Measurements from ENCODE around the gene NEURL4.

NEURL4 gene

GRCh38 chr17:7281074-7281952, 47.8 kb downstream of the NEURL4 start, which contains the start of gene SLC2A4:
Gene SLC2A4 (plus strand): TSS chr17:7281718. CDS start chr17:7281935, 217 bp downstream.
- peak in 1 of 2 donors; percentile 57 for DNase-seq (ENCODE audit: low read depth in 2 of 2, low spot score in 1 of 2)

GRCh38 chr17:7280519-7281073, 48.5 kb downstream of the NEURL4 start:
- peak; percentile 61 to 71 for DNase-seq (ENCODE audit: low read depth in 2 of 2, low spot score in 1 of 2)

- DNase-seq (ENCODE audit: low read depth in 2 of 2, low spot score in 1 of 2) = no peak
These were observed 49.7 kb downstream of the NEURL4 start for GRCh38 chr17:7279448-7279847.

GRCh38 chr17:7266784-7267183, 62.4 kb downstream of the NEURL4 start:
- DNase-seq (ENCODE audit: low read depth in 2 of 2, low spot score in 1 of 2) = no peak
